Esophagus squamous epithelium (tissue), 5 donors: ENCODE measurements around the gene FCRL6. TPM values are rescaled to one million over a fixed set of nuclear protein-coding genes. Genes with fewer than 3 reads are reported as not detected.

Source experiments
- DNase-seq: peaks from one replicate; lab custom pipeline; 2025; lab: John Stamatoyannopoulos, UW
- H3K27ac ChIP-seq, 4 donors: fragments of 200-600 bp; sonication (generic); one replicate each; pipeline ENCODE4 v1.5.1; 2016 to 2019; ENCODE audit warnings: mild to moderate bottlenecking in 1 of 4
- H3K27me3 ChIP-seq, 4 donors: fragments of 200-600 bp; sonication (generic); 1 replicate in 3 of 4; 2 replicates in 1 of 4; pipeline versions ENCODE4 v1.5.1 to v1.6.0; 2017 to 2021; ENCODE audit warnings: antibody characterized with exemption in 1 of 4
- H3K36me3 ChIP-seq, 3 donors: fragments of 200-600 bp; sonication (generic); one replicate each; pipeline ENCODE4 v1.5.1; 2016 to 2019
- H3K4me1 ChIP-seq, 3 donors: fragments of 200-600 bp; sonication (generic); one replicate each; pipeline ENCODE4 v1.5.1; 2017 to 2019
- H3K4me3 ChIP-seq, 4 donors: fragments of 200-600 bp; sonication (generic); 1 replicate in 3 of 4; 2 replicates in 1 of 4; pipeline ENCODE4 v1.5.1; 2016 to 2019; ENCODE audit warnings: mild to moderate bottlenecking in 2 of 4, moderate library complexity in 1 of 4
- H3K9me3 ChIP-seq, 3 donors: fragments of 200-600 bp; sonication (generic); one replicate each; pipeline ENCODE4 v1.5.1; 2016 to 2019
- POLR2A ChIP-seq, 4 donors: fragments of 450-650 bp; IDR thresholded peaks; one replicate each; pipeline ENCODE4 v1.6.1; 2017; ENCODE audit warnings: antibody characterized with exemption in 4 of 4, mild to moderate bottlenecking in 4 of 4, moderate library complexity in 3 of 4
- WGBS, 2 donors: methylation state at CpG; one replicate each; pipeline ENCODE4 v1.1.5; 2018; 5-methylcytosine and 5-hydroxymethylcytosine counted together
- intact Hi-C: fragments of 100-400 bp; cut with DNase I; formaldehyde crosslinking; loops from one replicate; pipeline ENCODE4 v1.15.0; 2022
- total RNA-seq, 4 donors: library from RNA; depleted of rRNA; stranded (reverse); fragments of >200 nt; gene quantifications; one replicate each; pipeline ENCODE4 v1.1.0, GENCODE V29; 2016
- TF ChIP-seq, protein P1 (sequence below), 6 experiments: fragments of 450-650 bp in 4 of 6; fragments of 200-600 bp in 2 of 6; sonication (generic) in 2 of 6; IDR thresholded peaks; one replicate each; pipeline ENCODE4 v1.5.1; 2016 to 2019; ENCODE audit warnings: antibody characterized with exemption in 6 of 6, mild to moderate bottlenecking in 4 of 6, moderate library complexity in 4 of 6
- donor health status: DM: yes; HTN: yes; CAD: no.

Gene FCRL6
- total RNA-seq, 4 donors from 2014 or later, result 0.76 TPM; not detected in 3

- H3K27ac ChIP-seq, result no peak overlapping the region
- WGBS, 2 donors, result 70 to 84% methylated on average over 1 of the region's 1 CpG
- no peaks in the 10 kb centered on the region for H3K36me3 ChIP-seq
- H3K4me1 ChIP-seq, result peaks cover 13 to 74% (median 27%) of the 10 kb centered on the region in 3 donors
- H3K4me3 ChIP-seq, result no peak overlapping the region
- TF ChIP-seq, protein P1, sequence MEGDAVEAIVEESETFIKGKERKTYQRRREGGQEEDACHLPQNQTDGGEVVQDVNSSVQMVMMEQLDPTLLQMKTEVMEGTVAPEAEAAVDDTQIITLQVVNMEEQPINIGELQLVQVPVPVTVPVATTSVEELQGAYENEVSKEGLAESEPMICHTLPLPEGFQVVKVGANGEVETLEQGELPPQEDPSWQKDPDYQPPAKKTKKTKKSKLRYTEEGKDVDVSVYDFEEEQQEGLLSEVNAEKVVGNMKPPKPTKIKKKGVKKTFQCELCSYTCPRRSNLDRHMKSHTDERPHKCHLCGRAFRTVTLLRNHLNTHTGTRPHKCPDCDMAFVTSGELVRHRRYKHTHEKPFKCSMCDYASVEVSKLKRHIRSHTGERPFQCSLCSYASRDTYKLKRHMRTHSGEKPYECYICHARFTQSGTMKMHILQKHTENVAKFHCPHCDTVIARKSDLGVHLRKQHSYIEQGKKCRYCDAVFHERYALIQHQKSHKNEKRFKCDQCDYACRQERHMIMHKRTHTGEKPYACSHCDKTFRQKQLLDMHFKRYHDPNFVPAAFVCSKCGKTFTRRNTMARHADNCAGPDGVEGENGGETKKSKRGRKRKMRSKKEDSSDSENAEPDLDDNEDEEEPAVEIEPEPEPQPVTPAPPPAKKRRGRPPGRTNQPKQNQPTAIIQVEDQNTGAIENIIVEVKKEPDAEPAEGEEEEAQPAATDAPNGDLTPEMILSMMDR (IDR thresholded peaks at IDR 0.05), result no peak
- TF ChIP-seq POLR2A (IDR thresholded peaks at IDR 0.05), result no peak
- no peaks in the 10 kb centered on the region for H3K27me3 ChIP-seq
- no peaks in the 10 kb centered on the region for H3K9me3 ChIP-seq
- no peak for DNase-seq
- intact Hi-C loops, result no loop called here
Measured at GRCh38 chr1:159851407-159851806, 49.2 kb downstream of the FCRL6 start.

GRCh38 chr1:159853417-159854115, 51.4 kb downstream of the FCRL6 start:
- Histone ChIP-seq H3K36me3 (no peaks in the 10 kb centered on the region), H3K27me3 (no peaks in the 10 kb centered on the region), H3K4me3 (peak overlapping the region; percentile 66 to 83 (median 73)), H3K9me3 (no peaks in the 10 kb centered on the region), H3K4me1 (peaks cover 13 to 58% (median 21%) of the 10 kb centered on the region in 3 donors), H3K27ac (peak overlapping the region; percentile 95 to 98 (median 98))
- intact Hi-C loops, result no loop called here
- TF ChIP-seq, protein P1 (IDR thresholded peaks at IDR 0.05), result no peak
- TF ChIP-seq POLR2A (IDR thresholded peaks at IDR 0.05), result no peak
- no peak for DNase-seq
- WGBS, 2 donors, result 20 to 23% methylated on average over 6 of the region's 6 CpGs

DNA sequence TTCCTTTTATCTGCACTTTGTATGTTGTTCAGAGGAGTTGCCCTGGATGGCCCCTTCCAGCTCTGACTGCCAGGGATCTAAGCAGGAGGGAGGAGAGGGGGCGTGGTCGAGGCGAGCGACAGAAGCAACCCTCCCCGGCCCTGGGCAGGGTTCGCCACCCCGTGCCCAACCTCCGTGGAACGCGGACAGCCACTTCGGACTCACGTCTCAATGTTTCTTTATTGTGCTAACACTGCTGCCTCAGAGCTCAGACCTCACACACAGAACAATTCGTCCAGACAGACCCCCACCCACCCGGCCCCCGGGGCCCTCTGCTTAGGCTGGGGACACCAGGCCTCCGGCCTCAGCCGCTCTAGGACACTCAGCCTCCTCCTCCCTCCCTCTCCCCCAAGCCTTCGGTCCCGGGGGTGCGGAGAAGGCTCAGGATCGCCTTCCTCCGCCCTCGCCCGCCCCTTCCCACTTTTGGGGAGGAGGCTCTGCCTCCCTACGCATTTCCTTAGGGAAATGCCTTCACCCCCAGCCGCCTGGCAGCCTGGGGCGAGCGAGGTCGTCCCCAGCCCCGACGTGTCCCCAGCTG, 52.0 kb downstream of the FCRL6 start:
- no peak for DNase-seq
- WGBS, 2 donors, result 0 to 2% methylated on average over 11 to 12 of the region's 31 CpGs

DNA sequence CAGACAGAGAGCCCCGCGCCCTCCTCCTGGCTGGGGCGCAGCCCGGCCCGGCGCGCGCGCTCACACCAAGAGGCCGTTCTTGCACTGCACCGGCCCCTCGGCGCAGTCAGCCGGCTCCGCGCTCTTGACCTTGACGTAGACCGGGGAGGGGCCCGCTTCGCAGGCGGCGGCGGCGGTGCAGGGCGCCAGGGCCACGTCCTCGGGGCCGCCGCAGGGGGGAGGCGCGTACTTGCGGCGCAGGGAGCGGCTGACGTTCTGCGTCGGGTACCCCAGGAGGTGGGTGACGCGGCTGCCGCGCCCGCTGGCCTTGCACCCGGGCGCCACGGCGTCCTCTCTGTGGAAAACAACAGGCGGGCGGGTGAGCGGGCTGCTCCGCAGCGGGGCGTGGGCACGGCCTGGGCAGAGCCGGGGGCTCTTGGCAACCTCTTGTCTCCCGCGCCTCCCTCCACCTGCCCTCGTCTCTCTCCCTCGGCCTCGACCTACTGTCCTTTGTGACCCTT, 52.6 kb downstream of the FCRL6 start:
- Histone ChIP-seq H3K36me3 (no peaks in the 10 kb centered on the region), H3K4me3 (peak overlapping the region; percentile 66 to 83 (median 73)), H3K27me3 (no peaks in the 10 kb centered on the region), H3K9me3 (no peaks in the 10 kb centered on the region), H3K27ac (peak overlapping the region; percentile 95 to 98 (median 98)), H3K4me1 (peaks cover 9 to 58% (median 25%) of the 10 kb centered on the region in 3 donors)
- 0% methylated on average over 6 to 19 of the region's 59 CpGs for WGBS, 2 donors
- intact Hi-C loops, result no loop called here
- TF ChIP-seq POLR2A (IDR thresholded peaks at IDR 0.05), result peak in 3 of 4 donors; percentile 57 to 87 (median 82)
- TF ChIP-seq, protein P1 (IDR thresholded peaks at IDR 0.05), result peak in 3 of 6 experiments; percentile 27 to 32 (median 30)
- peak; percentile 35 for DNase-seq

More for the DNA sequence above, 52.0 kb downstream of the FCRL6 start:
- TF ChIP-seq POLR2A (IDR thresholded peaks at IDR 0.05), result no peak
- TF ChIP-seq, protein P1 (IDR thresholded peaks at IDR 0.05), result no peak
- H3K27me3 ChIP-seq, result no peaks in the 10 kb centered on the region
- intact Hi-C loops, result no loop called here
- H3K9me3 ChIP-seq, result no peaks in the 10 kb centered on the region
- peak overlapping the region; percentile 95 to 98 (median 98) for H3K27ac ChIP-seq
- H3K4me1 ChIP-seq, result peaks cover 11 to 58% (median 21%) of the 10 kb centered on the region in 3 donors
- peak overlapping the region; percentile 66 to 83 (median 73) for H3K4me3 ChIP-seq
- no peaks in the 10 kb centered on the region for H3K36me3 ChIP-seq

DNA sequence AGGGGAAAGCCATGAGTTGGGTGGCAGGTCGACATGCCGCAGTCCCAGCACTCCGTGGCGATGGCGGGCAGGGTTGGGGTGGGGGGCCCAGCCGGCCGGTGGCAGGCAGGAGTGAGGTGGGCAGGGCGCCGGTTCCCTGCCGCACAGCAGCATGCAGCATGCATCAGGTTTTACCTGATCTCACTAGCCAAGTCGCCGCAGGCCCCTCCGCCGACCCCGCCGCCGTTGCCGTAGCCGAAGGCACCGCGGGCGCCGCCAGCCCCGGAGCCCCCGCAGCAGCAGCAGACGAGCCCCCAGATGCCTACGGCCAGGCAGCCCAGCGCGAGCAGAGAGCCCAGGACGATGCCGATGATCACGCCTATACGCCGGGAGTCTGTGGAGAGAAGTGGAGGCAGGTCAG, 53.5 kb downstream of the FCRL6 start:
- Histone ChIP-seq H3K9me3 (no peaks in the 10 kb centered on the region), H3K27ac (peak overlapping the region in 3 of 4 donors; percentile 37 to 98 (median 95)), H3K36me3 (no peaks in the 10 kb centered on the region), H3K27me3 (no peaks in the 10 kb centered on the region), H3K4me3 (peak overlapping the region in 1 of 4 donors; percentile 83), H3K4me1 (peaks cover 13 to 58% (median 28%) of the 10 kb centered on the region in 3 donors)
- intact Hi-C loops, result no loop called here
- 83 to 87% methylated on average over 5 to 15 of the region's 34 CpGs for WGBS, 2 donors
- DNase-seq, result no peak
- TF ChIP-seq, protein P1 (IDR thresholded peaks at IDR 0.05), result no peak
- no peak for TF ChIP-seq POLR2A (IDR thresholded peaks at IDR 0.05)
